Nephron progenitor cell (in vitro differentiated cells): Measurements from ENCODE around the gene GYS1.
A peak's percentile ranks its signal among the peaks of the same experiment; 100 is the strongest.
"Not testable (repeated sequence)": the region's sequence is repeated elsewhere in the genome, so short reads cannot be mapped to it uniquely, and the experiment has no call there.

Experiments
- DNase-seq: peaks from one replicate; pipeline ENCODE4 v3.0.0; 2021
- H3K27ac Mint-ChIP-seq: 2 replicates; pipeline ENCODE4 v1.8.0; 2021; ENCODE audit warnings: mild to moderate bottlenecking, moderate library complexity, mixed read lengths
- H3K27me3 Mint-ChIP-seq: 2 replicates; pipeline ENCODE4 v1.8.0; 2021; ENCODE audit warnings: mild to moderate bottlenecking, low read depth, mixed read lengths; ENCODE audit not compliant: poor library complexity
- H3K36me3 Mint-ChIP-seq: 2 replicates; pipeline ENCODE4 v1.8.0; 2021; ENCODE audit warnings: low read depth, mixed read lengths
- H3K4me1 Mint-ChIP-seq: 2 replicates; pipeline ENCODE4 v1.8.0; 2021; ENCODE audit warnings: mixed read lengths
- H3K4me3 Mint-ChIP-seq: 2 replicates; pipeline ENCODE4 v1.8.0; 2021; ENCODE audit warnings: mild to moderate bottlenecking, moderate library complexity, mixed read lengths
- H3K9me3 Mint-ChIP-seq: 2 replicates; pipeline ENCODE4 v1.8.0; 2021; ENCODE audit warnings: mild to moderate bottlenecking, moderate library complexity, mixed read lengths
- CTCF ChIP-seq: fragments of 200-600 bp; sonication (generic); IDR thresholded peaks from 2 replicates; pipeline ENCODE4 v1.5.0; 2021; ENCODE audit warnings: antibody characterized with exemption

GYS1 gene

GRCh38 chr19:49020931-49021895 lies 28.1 kb upstream of the GYS1 start:
- peaks cover 38% of the 10 kb centered on the region for H3K27me3 Mint-ChIP-seq
- peak overlapping the region; percentile 55 for H3K27ac Mint-ChIP-seq
- no peak overlapping the region for H3K4me3 Mint-ChIP-seq
- peak; percentile 26 for DNase-seq
- peaks cover 28% of the 10 kb centered on the region for H3K4me1 Mint-ChIP-seq
- H3K9me3 Mint-ChIP-seq = no peaks in the 10 kb centered on the region
- TF ChIP-seq CTCF = no peak
- H3K36me3 Mint-ChIP-seq = no peaks in the 10 kb centered on the region

- Mint-ChIP-seq H3K4me1 (peaks cover 28% of the 10 kb centered on the region), H3K36me3 (peaks cover 7% of the 10 kb centered on the region), H3K27ac (no peak overlapping the region), H3K4me3 (no peak overlapping the region), H3K27me3 (peaks cover 33% of the 10 kb centered on the region), H3K9me3 (no peaks in the 10 kb centered on the region)
- TF ChIP-seq CTCF = no peak
- no peak for DNase-seq
Observed at GRCh38 chr19:49020342-49020741, 27.2 kb upstream of the GYS1 start.

GRCh38 chr19:49019242-49019932 lies 26.3 kb upstream of the GYS1 start:
- H3K27ac Mint-ChIP-seq = no peak overlapping the region
- peak; percentile 57 for DNase-seq
- peak overlapping the region; percentile 68 for H3K4me3 Mint-ChIP-seq
- H3K4me1 Mint-ChIP-seq = peaks cover 28% of the 10 kb centered on the region
- peaks cover 11% of the 10 kb centered on the region for H3K36me3 Mint-ChIP-seq
- no peak for TF ChIP-seq CTCF
- no peaks in the 10 kb centered on the region for H3K9me3 Mint-ChIP-seq
- H3K27me3 Mint-ChIP-seq = peaks cover 33% of the 10 kb centered on the region

GRCh38 chr19:49018388-49019241 lies 25.5 kb upstream of the GYS1 start:
- DNase-seq, H3K9me3 Mint-ChIP-seq, H3K27ac Mint-ChIP-seq: not testable (repeated sequence)
- H3K4me1 Mint-ChIP-seq = peaks cover 28% of the 10 kb centered on the region
- H3K36me3 Mint-ChIP-seq = peaks cover 16% of the 10 kb centered on the region
- peaks cover 32% of the 10 kb centered on the region for H3K27me3 Mint-ChIP-seq
- H3K4me3 Mint-ChIP-seq = peak overlapping the region; percentile 68

- peaks cover 31% of the 10 kb centered on the region for H3K27me3 Mint-ChIP-seq
- peak; percentile 46 for TF ChIP-seq CTCF
- DNase-seq = peak; percentile 70
- peak overlapping the region; percentile 45 for H3K4me3 Mint-ChIP-seq
- H3K4me1 Mint-ChIP-seq = peaks cover 28% of the 10 kb centered on the region
- peaks cover 16% of the 10 kb centered on the region for H3K36me3 Mint-ChIP-seq
- no peak overlapping the region for H3K27ac Mint-ChIP-seq
- no peaks in the 10 kb centered on the region for H3K9me3 Mint-ChIP-seq
Observed at GRCh38 chr19:49017666-49018351, 24.7 kb upstream of the GYS1 start.
